Measurements from ENCODE around the gene AGL. TPM values are rescaled to one million over a fixed set of nuclear protein-coding genes. Genes with fewer than 3 reads are reported as not detected.
"Not testable (repeated sequence)": the region's sequence is repeated elsewhere in the genome, so short reads cannot be mapped to it uniquely, and the experiment has no call there.

The AGL gene
- total RNA-seq = 59.7 TPM
- long read RNA-seq, full-length matches to known transcripts = 21 of 67 reads
- long read RNA-seq, partial matches to known transcripts = 39 of 67 reads
- long read RNA-seq, other reads (novel, unspliced or antisense) = 7 of 67 reads

GRCh38 chr1:99849744-99850458 lies at the start of gene AGL:
AGL (plus strand) TSS chr1:99850361; CDS start chr1:99851043, 682 bp downstream.
- peak; percentile 97 for ATAC-seq
- intact Hi-C loops (cut with micrococcal nuclease) = no loop called here
- peak; percentile 92 for DNase-seq

- no peak for ATAC-seq
- DNase-seq = no peak
Observed at GRCh38 chr1:99801584-99801983, 48.6 kb upstream of the AGL start.

GRCh38 chr1:99806882-99807281 lies 43.3 kb upstream of the AGL start:
- ATAC-seq (no peak), DNase-seq (no peak)
- intact Hi-C loops (cut with micrococcal nuclease) = loop anchor here (10.0 kb wide), 1 partner anchor 648 kb away; no protein-coding TSS in a partner anchor

More at GRCh38 chr1:99801584-99801983, 48.6 kb upstream of the AGL start:
- intact Hi-C loops (cut with micrococcal nuclease) = loop anchor here (10.0 kb wide), 1 partner anchor 653 kb away; no protein-coding TSS in a partner anchor

GRCh38 chr1:99808391-99809115 lies 41.6 kb upstream of the AGL start:
- peak; percentile 92 for ATAC-seq
- intact Hi-C loops (cut with micrococcal nuclease) = loop anchor here (10.0 kb wide), 1 partner anchor 646 kb away; no protein-coding TSS in a partner anchor
- no peak for DNase-seq

GRCh38 chr1:99811075-99811474 lies 39.1 kb upstream of the AGL start:
- ATAC-seq (no peak), DNase-seq (no peak)
- intact Hi-C loops (cut with micrococcal nuclease) = no loop called here

- intact Hi-C loops (cut with micrococcal nuclease) = no loop called here
- no peak for ATAC-seq
- DNase-seq = no peak
Observed at GRCh38 chr1:99811747-99812146, 38.4 kb upstream of the AGL start.

GRCh38 chr1:99814373-99814900 lies 35.7 kb upstream of the AGL start:
- DNase-seq = no peak
- ATAC-seq = no peak
- intact Hi-C loops (cut with micrococcal nuclease) = no loop called here

- ATAC-seq (no peak), DNase-seq (no peak)
- intact Hi-C loops (cut with micrococcal nuclease) = no loop called here
Observed at GRCh38 chr1:99816656-99817055, 33.5 kb upstream of the AGL start.

- peak; percentile 94 for ATAC-seq
- DNase-seq = no peak
- intact Hi-C loops (cut with micrococcal nuclease) = no loop called here
Observed at GRCh38 chr1:99818063-99818699, 32.0 kb upstream of the AGL start.

- DNase-seq (no peak), ATAC-seq (no peak)
- intact Hi-C loops (cut with micrococcal nuclease) = no loop called here
Observed at GRCh38 chr1:99820546-99820945, 29.6 kb upstream of the AGL start.

- no peak for DNase-seq
- intact Hi-C loops (cut with micrococcal nuclease) = no loop called here
Observed at GRCh38 chr1:99825098-99825497, 25.1 kb upstream of the AGL start.

GRCh38 chr1:99825702-99826101 lies 24.5 kb upstream of the AGL start:
- ATAC-seq (no peak), DNase-seq (no peak)
- intact Hi-C loops (cut with micrococcal nuclease) = no loop called here

More at GRCh38 chr1:99825098-99825497, 25.1 kb upstream of the AGL start:
- no peak for ATAC-seq

GRCh38 chr1:99827970-99828369 lies 22.2 kb upstream of the AGL start:
- DNase-seq (no peak), ATAC-seq (no peak)
- intact Hi-C loops (cut with micrococcal nuclease) = no loop called here

GRCh38 chr1:99829269-99829668 lies 20.9 kb upstream of the AGL start:
- DNase-seq (no peak), ATAC-seq (no peak)
- intact Hi-C loops (cut with micrococcal nuclease) = no loop called here

- DNase-seq; ATAC-seq; intact Hi-C loops (cut with micrococcal nuclease): not testable (repeated sequence)
Observed at GRCh38 chr1:99833911-99834310, 16.2 kb upstream of the AGL start.

- ATAC-seq; DNase-seq; intact Hi-C loops (cut with micrococcal nuclease): not testable (repeated sequence)
Observed at GRCh38 chr1:99836171-99837103, 13.7 kb upstream of the AGL start.

- intact Hi-C loops (cut with micrococcal nuclease); ATAC-seq; DNase-seq: not testable (repeated sequence)
Observed at GRCh38 chr1:99840353-99840752, 9.8 kb upstream of the AGL start.

- ATAC-seq = peak; percentile 71
- intact Hi-C loops (cut with micrococcal nuclease) = no loop called here
- DNase-seq = no peak
Observed at GRCh38 chr1:99843760-99844159, 6.4 kb upstream of the AGL start.
